HG03571 (cell line): ENCODE data around the gene DMD.
"Not testable (repeated sequence)": the region's sequence is repeated elsewhere in the genome, so short reads cannot be mapped to it uniquely, and the experiment has no call there.

Source experiments
- ATAC-seq: cut with Tn5 transposase; IDR thresholded peaks from one replicate; pipeline ENCODE4 v1.9.1; 2021; ENCODE audit not compliant: unreplicated experiment

DMD gene

GRCh38 chrX:32644476-32645245 lies 566.7 kb downstream of the DMD start:
- no peak for ATAC-seq

GRCh38 chrX:32642283-32642682 lies 569.1 kb downstream of the DMD start:
- ATAC-seq: no peak

GRCh38 chrX:32618154-32618553 lies 593.2 kb downstream of the DMD start:
- no peak for ATAC-seq

GRCh38 chrX:32614707-32615106 lies 596.6 kb downstream of the DMD start:
- ATAC-seq: no peak

- ATAC-seq: no peak
These were observed 612.2 kb downstream of the DMD start for GRCh38 chrX:32599156-32599555.

- ATAC-seq: no peak
These were observed 612.6 kb downstream of the DMD start for GRCh38 chrX:32598707-32599106.

GRCh38 chrX:32597777-32598176 lies 613.6 kb downstream of the DMD start:
- ATAC-seq: no peak

- ATAC-seq: no peak
These were observed 618.6 kb downstream of the DMD start for GRCh38 chrX:32592786-32593185.

GRCh38 chrX:32591589-32591988 lies 619.8 kb downstream of the DMD start:
- no peak for ATAC-seq

- no peak for ATAC-seq
These were observed 628.6 kb downstream of the DMD start for GRCh38 chrX:32582729-32583128.

GRCh38 chrX:32576885-32577284 lies 634.5 kb downstream of the DMD start:
- ATAC-seq: no peak

GRCh38 chrX:32572644-32573043 lies 638.7 kb downstream of the DMD start:
- ATAC-seq: no peak

- no peak for ATAC-seq
These were observed 639.8 kb downstream of the DMD start for GRCh38 chrX:32571579-32571978.

GRCh38 chrX:32562261-32562660 lies 649.1 kb downstream of the DMD start:
- ATAC-seq: no peak

GRCh38 chrX:32545101-32545500 lies 666.2 kb downstream of the DMD start:
- no peak for ATAC-seq

- ATAC-seq: no peak
These were observed 672.8 kb downstream of the DMD start for GRCh38 chrX:32538554-32538953.

GRCh38 chrX:32533848-32534247 lies 677.5 kb downstream of the DMD start:
- ATAC-seq: no peak

GRCh38 chrX:32532262-32532661 lies 679.1 kb downstream of the DMD start:
- ATAC-seq: no peak

GRCh38 chrX:32530802-32531403 lies 680.4 kb downstream of the DMD start:
- no peak for ATAC-seq

- ATAC-seq: not testable (repeated sequence)
These were observed 682.9 kb downstream of the DMD start for GRCh38 chrX:32528451-32528850.

- ATAC-seq: no peak
These were observed 686.1 kb downstream of the DMD start for GRCh38 chrX:32525234-32525633.

GRCh38 chrX:32524385-32524784 lies 687.0 kb downstream of the DMD start:
- ATAC-seq: no peak

GRCh38 chrX:32520789-32521188 lies 690.6 kb downstream of the DMD start:
- ATAC-seq: no peak
